DMS79 (cell line): ENCODE results near the gene PLCXD3.
"Not testable (repeated sequence)": the region's sequence is repeated elsewhere in the genome, so short reads cannot be mapped to it uniquely, and the experiment has no call there.

Experiments used
- DNase-seq: peaks from one replicate; lab custom pipeline; 2025; lab: John Stamatoyannopoulos, UW

Gene PLCXD3

GRCh38 chr5:41347569-41347968 lies 162.8 kb downstream of the PLCXD3 start:
- DNase-seq, result no peak

- no peak for DNase-seq
Measured at GRCh38 chr5:41346609-41347008, 163.8 kb downstream of the PLCXD3 start.

- DNase-seq, result no peak
Measured at GRCh38 chr5:41345295-41345694, 165.1 kb downstream of the PLCXD3 start.

- no peak for DNase-seq
Measured at GRCh38 chr5:41339339-41339738, 171.1 kb downstream of the PLCXD3 start.

GRCh38 chr5:41338136-41338675 lies 172.2 kb downstream of the PLCXD3 start:
- DNase-seq, result no peak

- no peak for DNase-seq
Measured at GRCh38 chr5:41337724-41338123, 172.7 kb downstream of the PLCXD3 start.

- no peak for DNase-seq
Measured at GRCh38 chr5:41337216-41337615, 173.2 kb downstream of the PLCXD3 start.

- DNase-seq, result no peak
Measured at GRCh38 chr5:41336471-41336870, 173.9 kb downstream of the PLCXD3 start.

- no peak for DNase-seq
Measured at GRCh38 chr5:41335596-41336181, 174.7 kb downstream of the PLCXD3 start.

GRCh38 chr5:41334758-41335157 lies 175.6 kb downstream of the PLCXD3 start:
- DNase-seq, result no peak

GRCh38 chr5:41334221-41334620 lies 176.2 kb downstream of the PLCXD3 start:
- no peak for DNase-seq

GRCh38 chr5:41325074-41325473 lies 185.3 kb downstream of the PLCXD3 start:
- no peak for DNase-seq

- not testable (repeated sequence) for DNase-seq
Measured at GRCh38 chr5:41322826-41323225, 187.6 kb downstream of the PLCXD3 start.

GRCh38 chr5:41312478-41313060 lies 197.8 kb downstream of the PLCXD3 start:
- no peak for DNase-seq

- no peak for DNase-seq
Measured at GRCh38 chr5:41312066-41312465, 198.3 kb downstream of the PLCXD3 start.

GRCh38 chr5:41309275-41309674 lies 201.1 kb downstream of the PLCXD3 start:
- DNase-seq, result no peak

- no peak for DNase-seq
Measured at GRCh38 chr5:41306005-41306404, 204.4 kb downstream of the PLCXD3 start.

GRCh38 chr5:41305056-41305455 lies 205.3 kb downstream of the PLCXD3 start:
- no peak for DNase-seq

GRCh38 chr5:41296066-41296465 lies 214.3 kb downstream of the PLCXD3 start:
- no peak for DNase-seq

- DNase-seq, result no peak
Measured at GRCh38 chr5:41291323-41291722, 219.1 kb downstream of the PLCXD3 start.

GRCh38 chr5:41290810-41291209 lies 219.6 kb downstream of the PLCXD3 start:
- no peak for DNase-seq

GRCh38 chr5:41289970-41290464 lies 220.4 kb downstream of the PLCXD3 start:
- DNase-seq, result no peak

GRCh38 chr5:41286696-41287095 lies 223.7 kb downstream of the PLCXD3 start:
- no peak for DNase-seq

GRCh38 chr5:41286165-41286564 lies 224.2 kb downstream of the PLCXD3 start:
- DNase-seq, result no peak
